HepG2 (cell line): ENCODE measurements around the gene HSP90AA1. TPM values are rescaled to one million over a fixed set of nuclear protein-coding genes. Genes with fewer than 3 reads are reported as not detected.

Source experiments
- ARNTL ChIP-seq: sonication (generic); formaldehyde crosslinking; IDR thresholded peaks from 2 replicates; pipeline ENCODE4 v1.4.0; 2020; ENCODE audit warnings: mild to moderate bottlenecking, missing genetic modification reagents
- FOXM1 ChIP-seq: sonication (generic); formaldehyde crosslinking; IDR thresholded peaks from 2 replicates; pipeline ENCODE4 v1.5.0; 2020; ENCODE audit warnings: missing genetic modification reagents
- KAT8 ChIP-seq: IDR thresholded peaks from 2 replicates; pipeline ENCODE4 v1.6.1; 2016; ENCODE audit warnings: missing genetic modification reagents, missing compliant biosample characterization
- MBD4 ChIP-seq: IDR thresholded peaks from 2 replicates; pipeline ENCODE4 v1.6.1; 2012; ENCODE audit warnings: low read length, inconsistent platforms, borderline replicate concordance
- MEF2D ChIP-seq: sonication (generic); formaldehyde crosslinking; IDR thresholded peaks from 2 replicates; pipeline ENCODE4 v1.5.1; 2020; ENCODE audit warnings: mild to moderate bottlenecking, missing genetic modification reagents
- NKX3-1 ChIP-seq: sonication (generic); formaldehyde crosslinking; IDR thresholded peaks from 2 replicates; pipeline ENCODE4 v1.5.0; 2020; ENCODE audit warnings: missing genetic modification reagents
- PAWR ChIP-seq: sonication (generic); formaldehyde crosslinking; IDR thresholded peaks from 2 replicates; pipeline ENCODE4 v1.4.0; 2020; ENCODE audit warnings: missing genetic modification reagents, mild to moderate bottlenecking, borderline replicate concordance
- SALL1 ChIP-seq: sonication (generic); formaldehyde crosslinking; IDR thresholded peaks from 2 replicates; pipeline ENCODE4 v1.8.0; 2022; ENCODE audit warnings: mild to moderate bottlenecking, missing genetic modification reagents
- TBX2 ChIP-seq: sonication (generic); formaldehyde crosslinking; IDR thresholded peaks from 2 replicates; pipeline ENCODE4 v1.5.0; 2020; ENCODE audit warnings: missing genetic modification reagents, mild to moderate bottlenecking, borderline replicate concordance
- TEAD3 ChIP-seq: optimal IDR thresholded peaks from 2 replicates; pipeline ENCODE3; 2016; ENCODE audit warnings: borderline replicate concordance
- ZBTB3 ChIP-seq: sonication (generic); formaldehyde crosslinking; IDR thresholded peaks from 2 replicates; pipeline ENCODE4 v1.4.0; 2020; ENCODE audit warnings: low read depth, mild to moderate bottlenecking, moderate library complexity, missing genetic modification reagents, borderline replicate concordance
- ZEB1 ChIP-seq: IDR thresholded peaks from 2 replicates; pipeline ENCODE4 v1.6.1; 2012; ENCODE audit warnings: mild to moderate bottlenecking, low read depth, inconsistent platforms; ENCODE audit not compliant: insufficient replicate concordance
- ZNF567 ChIP-seq: sonication (generic); formaldehyde crosslinking; IDR thresholded peaks from 2 replicates; pipeline ENCODE4 v1.8.1; 2023; ENCODE audit warnings: mild to moderate bottlenecking, missing genetic modification reagents, borderline replicate concordance
- ZNF598 ChIP-seq: sonication (generic); formaldehyde crosslinking; IDR thresholded peaks from 2 replicates; pipeline ENCODE4 v1.5.1; 2020; ENCODE audit warnings: mild to moderate bottlenecking, missing genetic modification reagents, borderline replicate concordance
- ZNF629 ChIP-seq: sonication (generic); formaldehyde crosslinking; conservative IDR thresholded peaks from 2 replicates; pipeline ENCODE4 v1.5.0; 2020; ENCODE audit warnings: missing genetic modification reagents
- polyA plus RNA-seq, 8 experiments: library from polyadenylated mRNA; depleted of rRNA in 3 of 8; stranded (reverse) in 7 of 8; unstranded in 1 of 8; fragments of >200 nt; fragmentation: Illumina TruSeq in 4 of 8; extraction: Trizol in 4 of 8; gene quantifications; 2 replicates each; pipeline versions ENCODE4 v1.2.1 to v1.2.3, GENCODE V29; 2011 to 2016; ENCODE audit warnings: low read depth in 4 of 8, missing spikeins in 1 of 8, mixed read lengths in 1 of 8; ENCODE audit not compliant: insufficient read depth in 1 of 8
- total RNA-seq, 5 experiments: library from RNA; depleted of rRNA; stranded (reverse); fragments of >200 nt; fragmentation: Illumina TruSeq; extraction: Trizol; gene quantifications; 2 replicates each; pipeline ENCODE4 v1.2.3, GENCODE V29; 2016; ENCODE audit warnings: low read depth in 1 of 5
- TF ChIP-seq, protein P1 (sequence below): sonication (generic); formaldehyde crosslinking; IDR thresholded peaks from 2 replicates; pipeline ENCODE4 v1.4.0; 2020; ENCODE audit warnings: mild to moderate bottlenecking, low read depth, missing genetic modification reagents
- TF ChIP-seq, protein P2 (sequence below): sonication (generic); formaldehyde crosslinking; IDR thresholded peaks from 2 replicates; pipeline ENCODE4 v1.8.0; 2022; ENCODE audit warnings: mild to moderate bottlenecking, missing genetic modification reagents, moderate library complexity
- TF ChIP-seq, protein P3 (sequence below): sonication (generic); formaldehyde crosslinking; IDR thresholded peaks from 2 replicates; pipeline ENCODE4 v1.4.0; 2020; ENCODE audit warnings: missing genetic modification reagents
- TF ChIP-seq, protein P4 (sequence below): sonication (generic); formaldehyde crosslinking; IDR thresholded peaks from 2 replicates; pipeline ENCODE4 v1.5.0; 2020; ENCODE audit warnings: mild to moderate bottlenecking, missing genetic modification reagents, borderline replicate concordance

HSP90AA1 gene
- total and polyA plus RNA-seq, 2 of the 13 experiments (the other 11 are each of a cell fraction or from before 2014, with no cell fraction given) = 262 to 636 TPM

DNA sequence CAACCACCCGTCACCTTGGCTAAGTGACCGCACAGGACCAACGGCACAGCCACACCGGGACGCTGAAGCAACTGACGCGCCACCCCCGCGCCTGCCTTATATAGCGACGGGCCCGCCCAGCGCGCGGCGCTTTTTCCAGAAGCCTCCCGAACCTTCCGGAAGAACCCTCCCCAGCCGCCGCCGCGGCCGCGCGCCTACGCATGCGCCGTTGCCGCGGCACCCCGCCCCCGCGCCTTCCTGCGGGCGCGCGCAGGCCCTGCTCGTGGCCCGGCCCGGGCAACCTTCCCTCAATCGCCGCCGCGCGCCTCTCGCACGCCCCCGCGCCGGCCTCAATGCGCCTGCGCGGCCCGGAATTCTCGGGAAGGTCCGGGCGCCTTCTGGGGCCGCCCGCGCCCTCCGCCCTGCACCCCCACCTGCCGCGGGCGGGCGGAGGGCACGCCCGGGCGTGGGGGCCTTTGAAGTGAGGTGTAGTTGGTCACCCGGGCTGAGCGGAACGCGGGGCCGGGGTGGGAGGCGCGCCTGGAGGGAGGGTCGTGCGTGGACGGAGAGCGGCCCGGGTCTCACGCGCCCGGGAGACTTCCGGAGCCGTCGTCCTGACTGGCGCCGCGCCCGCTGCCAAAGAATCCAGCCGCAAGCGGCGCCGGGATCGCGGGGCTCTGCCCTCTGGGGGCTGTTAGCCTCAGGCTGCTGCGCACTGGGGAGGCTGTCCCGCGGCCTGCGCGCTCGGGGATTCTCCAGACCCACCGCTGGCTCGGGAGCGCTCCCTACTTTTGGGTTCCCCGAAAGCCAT, at the start of gene HSP90AA1 (continued):
- TF ChIP-seq, protein P1, sequence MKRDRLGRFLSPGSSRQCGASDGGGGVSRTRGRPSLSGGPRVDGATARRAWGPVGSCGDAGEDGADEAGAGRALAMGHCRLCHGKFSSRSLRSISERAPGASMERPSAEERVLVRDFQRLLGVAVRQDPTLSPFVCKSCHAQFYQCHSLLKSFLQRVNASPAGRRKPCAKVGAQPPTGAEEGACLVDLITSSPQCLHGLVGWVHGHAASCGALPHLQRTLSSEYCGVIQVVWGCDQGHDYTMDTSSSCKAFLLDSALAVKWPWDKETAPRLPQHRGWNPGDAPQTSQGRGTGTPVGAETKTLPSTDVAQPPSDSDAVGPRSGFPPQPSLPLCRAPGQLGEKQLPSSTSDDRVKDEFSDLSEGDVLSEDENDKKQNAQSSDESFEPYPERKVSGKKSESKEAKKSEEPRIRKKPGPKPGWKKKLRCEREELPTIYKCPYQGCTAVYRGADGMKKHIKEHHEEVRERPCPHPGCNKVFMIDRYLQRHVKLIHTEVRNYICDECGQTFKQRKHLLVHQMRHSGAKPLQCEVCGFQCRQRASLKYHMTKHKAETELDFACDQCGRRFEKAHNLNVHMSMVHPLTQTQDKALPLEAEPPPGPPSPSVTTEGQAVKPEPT = no peak
- TF ChIP-seq PAWR (no peak), TEAD3 (CRISPR knock-in tag) (peak; percentile 48), MEF2D (CRISPR knock-in tag) (no peak), FOXM1 (no peak), KAT8 (CRISPR knock-in tag) (peak; percentile 84), ZNF598 (CRISPR knock-in tag) (no peak), MBD4 (no peak), ZNF629 (CRISPR knock-in tag) (no peak), ZNF567 (CRISPR knock-in tag) (no peak; the same call in 1 of the 2 replicates), ZEB1 (no peak), ARNTL (CRISPR knock-in tag) (no peak), ZBTB3 (CRISPR knock-in tag) (no peak), NKX3-1 (peak; percentile 61; the same call in 1 of the 2 replicates), TBX2 (peak; percentile 73; the same call in 1 of the 2 replicates), SALL1 (peak; percentile 52; the same call in 1 of the 2 replicates)
- TF ChIP-seq, protein P2, sequence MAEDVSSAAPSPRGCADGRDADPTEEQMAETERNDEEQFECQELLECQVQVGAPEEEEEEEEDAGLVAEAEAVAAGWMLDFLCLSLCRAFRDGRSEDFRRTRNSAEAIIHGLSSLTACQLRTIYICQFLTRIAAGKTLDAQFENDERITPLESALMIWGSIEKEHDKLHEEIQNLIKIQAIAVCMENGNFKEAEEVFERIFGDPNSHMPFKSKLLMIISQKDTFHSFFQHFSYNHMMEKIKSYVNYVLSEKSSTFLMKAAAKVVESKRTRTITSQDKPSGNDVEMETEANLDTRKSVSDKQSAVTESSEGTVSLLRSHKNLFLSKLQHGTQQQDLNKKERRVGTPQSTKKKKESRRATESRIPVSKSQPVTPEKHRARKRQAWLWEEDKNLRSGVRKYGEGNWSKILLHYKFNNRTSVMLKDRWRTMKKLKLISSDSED = no peak
- TF ChIP-seq, protein P3, sequence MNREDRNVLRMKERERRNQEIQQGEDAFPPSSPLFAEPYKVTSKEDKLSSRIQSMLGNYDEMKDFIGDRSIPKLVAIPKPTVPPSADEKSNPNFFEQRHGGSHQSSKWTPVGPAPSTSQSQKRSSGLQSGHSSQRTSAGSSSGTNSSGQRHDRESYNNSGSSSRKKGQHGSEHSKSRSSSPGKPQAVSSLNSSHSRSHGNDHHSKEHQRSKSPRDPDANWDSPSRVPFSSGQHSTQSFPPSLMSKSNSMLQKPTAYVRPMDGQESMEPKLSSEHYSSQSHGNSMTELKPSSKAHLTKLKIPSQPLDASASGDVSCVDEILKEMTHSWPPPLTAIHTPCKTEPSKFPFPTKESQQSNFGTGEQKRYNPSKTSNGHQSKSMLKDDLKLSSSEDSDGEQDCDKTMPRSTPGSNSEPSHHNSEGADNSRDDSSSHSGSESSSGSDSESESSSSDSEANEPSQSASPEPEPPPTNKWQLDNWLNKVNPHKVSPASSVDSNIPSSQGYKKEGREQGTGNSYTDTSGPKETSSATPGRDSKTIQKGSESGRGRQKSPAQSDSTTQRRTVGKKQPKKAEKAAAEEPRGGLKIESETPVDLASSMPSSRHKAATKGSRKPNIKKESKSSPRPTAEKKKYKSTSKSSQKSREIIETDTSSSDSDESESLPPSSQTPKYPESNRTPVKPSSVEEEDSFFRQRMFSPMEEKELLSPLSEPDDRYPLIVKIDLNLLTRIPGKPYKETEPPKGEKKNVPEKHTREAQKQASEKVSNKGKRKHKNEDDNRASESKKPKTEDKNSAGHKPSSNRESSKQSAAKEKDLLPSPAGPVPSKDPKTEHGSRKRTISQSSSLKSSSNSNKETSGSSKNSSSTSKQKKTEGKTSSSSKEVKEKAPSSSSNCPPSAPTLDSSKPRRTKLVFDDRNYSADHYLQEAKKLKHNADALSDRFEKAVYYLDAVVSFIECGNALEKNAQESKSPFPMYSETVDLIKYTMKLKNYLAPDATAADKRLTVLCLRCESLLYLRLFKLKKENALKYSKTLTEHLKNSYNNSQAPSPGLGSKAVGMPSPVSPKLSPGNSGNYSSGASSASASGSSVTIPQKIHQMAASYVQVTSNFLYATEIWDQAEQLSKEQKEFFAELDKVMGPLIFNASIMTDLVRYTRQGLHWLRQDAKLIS = peak; percentile 42; the same call in 1 of the 2 replicates
- TF ChIP-seq, protein P4, sequence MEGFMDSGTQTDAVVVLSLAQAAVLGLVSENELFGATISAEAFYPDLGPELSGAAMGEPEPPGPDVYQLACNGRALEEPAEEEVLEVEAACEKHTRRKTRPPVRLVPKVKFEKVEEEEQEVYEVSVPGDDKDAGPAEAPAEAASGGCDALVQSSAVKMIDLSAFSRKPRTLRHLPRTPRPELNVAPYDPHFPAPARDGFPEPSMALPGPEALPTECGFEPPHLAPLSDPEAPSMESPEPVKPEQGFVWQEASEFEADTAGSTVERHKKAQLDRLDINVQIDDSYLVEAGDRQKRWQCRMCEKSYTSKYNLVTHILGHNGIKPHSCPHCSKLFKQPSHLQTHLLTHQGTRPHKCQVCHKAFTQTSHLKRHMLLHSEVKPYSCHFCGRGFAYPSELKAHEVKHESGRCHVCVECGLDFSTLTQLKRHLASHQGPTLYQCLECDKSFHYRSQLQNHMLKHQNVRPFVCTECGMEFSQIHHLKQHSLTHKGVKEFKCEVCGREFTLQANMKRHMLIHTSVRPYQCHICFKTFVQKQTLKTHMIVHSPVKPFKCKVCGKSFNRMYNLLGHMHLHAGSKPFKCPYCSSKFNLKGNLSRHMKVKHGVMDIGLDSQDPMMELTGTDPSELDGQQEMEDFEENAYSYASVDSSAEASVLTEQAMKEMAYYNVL (CRISPR knock-in tag) = peak; percentile 33; the same call in 1 of the 2 replicates
